ENCODE measurements around the gene TNNT2.

TNNT2 gene

DNA sequence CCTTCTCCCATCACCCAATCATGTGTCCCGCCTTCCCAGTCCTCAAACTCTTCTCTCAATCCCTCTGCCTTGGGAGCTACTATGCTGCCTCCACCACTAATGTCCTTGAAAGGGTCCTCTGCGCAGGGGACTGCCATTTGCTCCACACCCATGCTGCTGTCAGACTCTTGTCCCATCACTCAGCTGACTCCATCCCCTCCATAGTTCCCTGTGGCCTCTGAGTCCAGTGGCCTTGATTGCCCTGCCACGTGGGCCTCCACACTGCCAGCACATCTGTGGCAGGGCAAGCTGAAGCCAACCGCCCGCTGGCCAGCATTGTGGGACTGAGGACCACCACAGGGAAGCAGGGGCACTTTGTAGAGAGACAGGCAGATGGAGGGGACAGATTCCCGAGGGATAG is 1.3 kb upstream of the TNNT2 start:
- Histone ChIP-seq H3K36me3 (no peaks in the 10 kb centered on the region), H3K27me3 (no peaks in the 10 kb centered on the region), H3K4me3 (ENCODE audit: low read depth, low read length) (no peak overlapping the region), H3K4me1 (peaks cover 34% of the 10 kb centered on the region), H3K9me3 (no peaks in the 10 kb centered on the region)
- DNase-seq = no peak
- TF ChIP-seq, protein P1, sequence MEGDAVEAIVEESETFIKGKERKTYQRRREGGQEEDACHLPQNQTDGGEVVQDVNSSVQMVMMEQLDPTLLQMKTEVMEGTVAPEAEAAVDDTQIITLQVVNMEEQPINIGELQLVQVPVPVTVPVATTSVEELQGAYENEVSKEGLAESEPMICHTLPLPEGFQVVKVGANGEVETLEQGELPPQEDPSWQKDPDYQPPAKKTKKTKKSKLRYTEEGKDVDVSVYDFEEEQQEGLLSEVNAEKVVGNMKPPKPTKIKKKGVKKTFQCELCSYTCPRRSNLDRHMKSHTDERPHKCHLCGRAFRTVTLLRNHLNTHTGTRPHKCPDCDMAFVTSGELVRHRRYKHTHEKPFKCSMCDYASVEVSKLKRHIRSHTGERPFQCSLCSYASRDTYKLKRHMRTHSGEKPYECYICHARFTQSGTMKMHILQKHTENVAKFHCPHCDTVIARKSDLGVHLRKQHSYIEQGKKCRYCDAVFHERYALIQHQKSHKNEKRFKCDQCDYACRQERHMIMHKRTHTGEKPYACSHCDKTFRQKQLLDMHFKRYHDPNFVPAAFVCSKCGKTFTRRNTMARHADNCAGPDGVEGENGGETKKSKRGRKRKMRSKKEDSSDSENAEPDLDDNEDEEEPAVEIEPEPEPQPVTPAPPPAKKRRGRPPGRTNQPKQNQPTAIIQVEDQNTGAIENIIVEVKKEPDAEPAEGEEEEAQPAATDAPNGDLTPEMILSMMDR (IDR thresholded peaks at IDR 0.05; ENCODE audit: low read depth, low read length) = no peak

DNA sequence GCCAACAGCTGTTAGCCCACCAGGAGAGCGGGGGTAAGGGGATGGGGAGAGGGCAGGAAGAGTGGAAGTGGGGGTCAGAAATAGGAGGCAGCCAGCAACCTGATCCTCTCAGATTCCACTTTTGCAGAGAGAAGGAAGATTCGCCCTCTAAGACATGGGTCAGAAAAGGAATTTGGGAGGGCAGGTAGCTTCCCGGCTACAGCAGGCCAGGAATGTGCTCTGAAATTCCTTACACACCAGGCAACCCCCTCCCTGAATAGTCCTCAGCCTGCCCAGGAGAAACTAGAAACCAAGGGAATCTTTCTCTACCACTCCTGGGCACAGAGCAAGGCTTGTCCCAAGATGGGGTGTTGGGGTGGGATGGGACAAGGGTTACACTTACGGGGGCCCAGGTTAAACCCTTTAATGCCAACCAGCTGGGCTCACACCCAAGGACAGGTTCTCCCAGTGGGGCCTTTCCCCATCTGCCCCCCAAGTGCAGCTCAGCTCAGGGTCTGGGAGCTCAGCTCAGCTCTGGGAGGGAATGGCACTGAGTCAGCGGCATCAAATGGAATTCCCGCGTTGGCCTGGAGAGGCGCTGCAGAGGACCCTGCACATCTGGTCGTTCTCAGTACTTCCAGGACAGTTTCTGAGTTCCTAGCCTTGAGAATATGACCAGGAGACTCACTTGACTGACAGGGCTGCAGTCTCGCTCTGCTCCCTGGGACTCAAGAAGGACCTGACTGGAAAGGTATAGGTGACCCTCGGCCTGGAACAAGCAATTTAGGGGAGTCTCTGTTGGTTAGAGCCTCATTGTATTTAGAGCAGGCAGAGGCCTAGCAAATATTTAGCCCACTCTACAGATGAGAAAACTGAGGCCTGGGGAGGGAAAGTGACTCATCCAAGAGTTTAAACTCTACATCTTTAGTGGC is 761 bp downstream of the TNNT2 start:
- Histone ChIP-seq H3K4me1 (peaks cover 34% of the 10 kb centered on the region), H3K4me3 (ENCODE audit: low read depth, low read length) (no peak overlapping the region), H3K9me3 (no peaks in the 10 kb centered on the region), H3K36me3 (no peaks in the 10 kb centered on the region), H3K27me3 (no peaks in the 10 kb centered on the region)
- TF ChIP-seq, protein P1 (IDR thresholded peaks at IDR 0.05; ENCODE audit: low read depth, low read length) = peak; percentile 37
- peak; percentile 38 for DNase-seq

DNA sequence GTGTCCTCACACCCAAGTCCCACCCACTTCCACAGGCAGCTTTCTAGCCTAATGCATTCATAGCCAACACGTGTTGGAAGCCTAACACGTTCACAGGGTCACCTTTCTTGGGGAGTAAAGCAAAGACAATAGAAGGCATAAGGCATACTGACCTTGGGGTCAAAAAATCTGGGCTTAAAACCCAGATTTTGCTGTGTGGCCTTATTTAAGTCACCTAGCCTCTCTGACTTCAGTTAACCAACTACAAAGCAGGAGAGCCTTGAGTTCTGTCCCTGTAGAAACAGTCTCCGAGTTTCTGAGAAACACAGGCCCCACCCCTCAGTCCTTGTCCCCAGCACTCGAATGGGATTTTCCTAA is 1.4 kb downstream of the TNNT2 start:
- Histone ChIP-seq H3K27me3 (no peaks in the 10 kb centered on the region), H3K4me3 (ENCODE audit: low read depth, low read length) (no peak overlapping the region)
- TF ChIP-seq, protein P1 (IDR thresholded peaks at IDR 0.05; ENCODE audit: low read depth, low read length) = no peak

DNA sequence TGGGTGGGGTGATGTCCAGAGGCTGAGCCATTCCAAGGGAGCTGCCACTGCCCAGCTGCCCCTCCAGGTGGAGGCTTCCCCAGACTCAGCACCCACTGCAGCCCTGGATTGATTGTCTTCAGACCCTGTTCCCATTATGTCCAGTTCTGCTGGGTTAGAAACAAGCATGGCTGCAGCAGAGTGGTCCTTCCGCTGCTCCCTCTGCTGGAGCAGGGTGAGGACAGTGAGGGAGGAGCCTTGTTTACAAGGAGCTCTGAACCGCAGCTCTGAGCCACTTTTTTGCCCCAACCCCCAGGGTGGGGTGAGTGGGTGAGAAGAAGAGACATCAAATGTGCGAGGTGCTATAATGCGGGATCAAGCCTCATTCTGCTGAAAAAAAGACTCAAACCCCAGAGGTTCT is 2.3 kb downstream of the TNNT2 start:
- no peak overlapping the region for H3K4me3 ChIP-seq (ENCODE audit: low read depth, low read length)
- no peaks in the 10 kb centered on the region for H3K27me3 ChIP-seq
- no peaks in the 10 kb centered on the region for H3K9me3 ChIP-seq
- DNase-seq = no peak
- no peaks in the 10 kb centered on the region for H3K36me3 ChIP-seq
- H3K4me1 ChIP-seq = peaks cover 41% of the 10 kb centered on the region
- TF ChIP-seq, protein P1 (IDR thresholded peaks at IDR 0.05; ENCODE audit: low read depth, low read length) = peak; percentile 39

More for the DNA sequence above, 1.4 kb downstream of the TNNT2 start:
- no peak for DNase-seq
- H3K4me1 ChIP-seq = peaks cover 38% of the 10 kb centered on the region
- H3K36me3 ChIP-seq = no peaks in the 10 kb centered on the region
- H3K9me3 ChIP-seq = no peaks in the 10 kb centered on the region

DNA sequence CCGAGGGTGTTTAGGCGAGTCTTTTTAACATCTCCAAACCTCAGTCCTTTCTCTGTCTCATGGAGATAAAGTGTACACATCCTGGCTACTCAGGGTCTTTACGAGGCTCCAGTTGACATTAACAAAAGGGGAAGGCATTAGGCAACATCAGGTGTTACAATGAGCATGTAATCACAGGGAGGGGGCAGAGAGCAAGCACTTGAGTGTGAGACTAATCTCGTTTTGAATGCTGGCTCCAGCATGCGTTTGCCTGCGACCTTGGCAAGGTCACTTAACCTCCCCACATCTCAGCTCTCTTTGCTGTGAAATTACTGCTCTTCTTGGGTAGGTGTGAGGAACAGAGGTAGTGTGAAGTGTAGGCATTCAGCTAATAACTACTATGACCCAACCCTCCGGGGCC is 3.1 kb downstream of the TNNT2 start:
- no peaks in the 10 kb centered on the region for H3K27me3 ChIP-seq

DNA sequence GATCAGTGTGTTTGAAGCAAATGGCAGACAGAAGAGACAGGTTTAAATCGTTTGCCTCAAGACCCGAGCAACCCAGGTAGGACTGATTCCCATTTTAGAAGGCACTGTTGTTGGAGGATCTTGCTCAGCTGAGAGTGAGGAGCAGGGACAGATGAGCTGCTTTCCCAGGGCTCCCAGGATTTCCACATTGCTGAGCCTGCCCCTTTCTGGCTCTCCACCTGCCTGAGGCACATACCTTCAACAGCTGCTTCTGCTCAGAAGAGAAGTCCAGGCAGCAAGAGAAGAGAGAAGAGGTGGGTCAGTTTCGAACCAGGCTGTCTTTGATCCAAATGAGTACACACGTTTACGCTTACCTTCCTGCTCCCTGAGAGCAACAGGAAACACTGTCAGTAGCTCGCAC is 5.7 kb downstream of the TNNT2 start:
- Histone ChIP-seq H3K36me3 (no peaks in the 10 kb centered on the region), H3K27me3 (no peaks in the 10 kb centered on the region), H3K4me3 (ENCODE audit: low read depth, low read length) (no peak overlapping the region), H3K4me1 (peaks cover 37% of the 10 kb centered on the region), H3K9me3 (no peaks in the 10 kb centered on the region)
- TF ChIP-seq, protein P1 (IDR thresholded peaks at IDR 0.05; ENCODE audit: low read depth, low read length) = no peak
- DNase-seq = no peak

More for the DNA sequence above, 3.1 kb downstream of the TNNT2 start:
- Histone ChIP-seq H3K4me1 (peaks cover 47% of the 10 kb centered on the region), H3K4me3 (ENCODE audit: low read depth, low read length) (no peak overlapping the region), H3K36me3 (no peaks in the 10 kb centered on the region), H3K9me3 (no peaks in the 10 kb centered on the region)
- TF ChIP-seq, protein P1 (IDR thresholded peaks at IDR 0.05; ENCODE audit: low read depth, low read length) = no peak
- DNase-seq = no peak

Data from BE2C (cell line).